Right ventricle myocardium inferior (tissue), 1 donor: ENCODE measurements around the gene AGTRAP. TPM values are rescaled to one million over a fixed set of nuclear protein-coding genes. Genes with fewer than 3 reads are reported as not detected.

ENCODE experiments used
- ATAC-seq: fragments of 200-7000 bp; cut with Tn5 transposase; one replicate; pipeline ENCODE4 v1.9.1; 2020; ENCODE audit warnings: mild to moderate bottlenecking, moderate library complexity
- DNase-seq: peaks from one replicate; pipeline ENCODE4 v3.0.0; 2021; ENCODE audit errors: missing footprints
- intact Hi-C: fragments of 100-400 bp; cut with DNase I; formaldehyde crosslinking; loops from one replicate; pipeline ENCODE4 v1.11.0; 2022
- long read RNA-seq: library from polyadenylated mRNA; unstranded; transcript quantifications from one replicate; pipeline ENCODE4 v2.0.0, GENCODE V29; 2021
- total RNA-seq: library from RNA; stranded (reverse); fragmentation: NEBNext Ultra II Directional; extraction: Animal tissue kit (Norgen Biotek cat#: 25700); gene quantifications from one replicate; pipeline ENCODE4 v1.2.1, GENCODE V29; 2021
- donor health status: DM: no; HTN: yes; CAD: no; lungs with severe emphysema.

The AGTRAP gene, protein sequence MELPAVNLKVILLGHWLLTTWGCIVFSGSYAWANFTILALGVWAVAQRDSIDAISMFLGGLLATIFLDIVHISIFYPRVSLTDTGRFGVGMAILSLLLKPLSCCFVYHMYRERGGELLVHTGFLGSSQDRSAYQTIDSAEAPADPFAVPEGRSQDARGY
- 18.3 TPM for total RNA-seq
- long read RNA-seq, transcript AGTRAP-201 (5 exons, 1,107 nt) = major isoform, 13 of 18 reads
- long read RNA-seq, partial matches to known transcripts = 0 of 18 reads
- long read RNA-seq, other reads (novel, unspliced or antisense) = 3 of 18 reads

DNA sequence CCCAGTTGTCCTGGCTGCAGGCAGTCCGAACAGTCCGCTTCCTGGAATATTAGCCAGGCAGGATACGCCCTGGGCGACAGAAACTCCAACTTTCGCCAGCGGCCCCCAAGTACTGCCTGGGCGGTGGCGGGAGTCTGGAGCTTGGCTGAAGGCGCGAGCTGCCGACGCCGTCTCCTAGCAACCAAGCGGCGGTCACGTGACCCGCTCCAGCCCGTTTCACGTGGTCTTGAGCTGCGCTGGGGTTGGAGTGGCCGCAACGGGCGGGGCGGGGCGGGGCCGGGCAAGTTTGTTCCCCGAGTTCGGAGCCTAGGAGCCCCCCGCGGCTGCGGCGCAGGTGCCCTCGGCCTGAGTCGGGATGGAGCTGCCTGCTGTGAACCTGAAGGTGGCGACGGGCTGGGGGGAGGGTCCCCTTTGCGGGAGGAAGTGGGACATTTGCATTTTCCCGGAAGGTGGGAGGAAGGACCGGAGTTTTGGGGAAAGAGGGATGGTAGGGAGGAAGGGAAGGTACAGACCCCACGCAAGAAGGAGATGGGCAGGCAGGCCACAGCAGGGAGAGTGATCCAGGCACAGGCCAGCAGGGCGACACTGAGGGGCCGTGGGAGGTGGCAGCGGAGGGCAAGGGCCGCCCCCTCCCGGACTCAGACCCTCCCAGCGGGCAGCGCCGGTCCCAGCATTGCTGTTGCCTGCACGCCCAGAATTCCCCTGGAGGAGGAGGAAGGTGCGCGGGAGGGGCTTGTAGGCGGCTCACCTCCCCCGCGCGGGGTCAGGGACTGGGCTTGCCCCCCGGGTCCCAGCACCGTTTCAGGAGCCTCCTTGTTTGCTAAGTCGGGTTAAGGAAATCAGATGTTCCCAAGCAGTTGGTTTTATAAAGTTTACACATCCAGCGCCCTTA is at the start of gene AGTRAP:
Gene AGTRAP, plus strand, starts transcription at position 283 of the 892 bp plus-strand sequence. Its CDS starts 73 bp downstream, at position 356.
- ATAC-seq = peak; percentile 89
- intact Hi-C loops = loop anchor here (2.0 kb wide), 2 partner anchors 55 to 67 kb away; partner anchors contain the start of gene MAD2L2

DNA sequence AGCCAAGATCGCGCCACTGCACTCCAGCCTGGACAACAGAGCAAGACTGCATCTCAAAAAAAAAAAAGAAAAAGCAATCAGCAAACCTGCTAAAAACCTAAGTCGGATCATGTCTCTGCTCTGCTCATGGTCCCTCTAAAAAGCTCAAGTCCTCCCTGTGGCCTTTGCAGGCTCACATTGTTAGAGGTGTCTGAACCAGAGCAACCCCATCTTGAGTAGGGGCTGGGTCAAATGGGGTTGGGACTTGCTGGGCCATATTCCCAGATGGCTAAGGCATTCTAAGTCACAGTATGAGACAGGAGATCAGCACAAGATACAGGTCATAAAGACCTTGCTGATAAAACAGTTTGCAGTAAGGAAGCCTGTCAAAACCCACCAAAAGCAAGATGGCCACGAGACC is 47.4 kb upstream of the AGTRAP start:
- DNase-seq (no peak), ATAC-seq (no peak)
- intact Hi-C loops = no loop called here

More for the DNA sequence above, at the start of gene AGTRAP:
- DNase-seq = peak; percentile 99

DNA sequence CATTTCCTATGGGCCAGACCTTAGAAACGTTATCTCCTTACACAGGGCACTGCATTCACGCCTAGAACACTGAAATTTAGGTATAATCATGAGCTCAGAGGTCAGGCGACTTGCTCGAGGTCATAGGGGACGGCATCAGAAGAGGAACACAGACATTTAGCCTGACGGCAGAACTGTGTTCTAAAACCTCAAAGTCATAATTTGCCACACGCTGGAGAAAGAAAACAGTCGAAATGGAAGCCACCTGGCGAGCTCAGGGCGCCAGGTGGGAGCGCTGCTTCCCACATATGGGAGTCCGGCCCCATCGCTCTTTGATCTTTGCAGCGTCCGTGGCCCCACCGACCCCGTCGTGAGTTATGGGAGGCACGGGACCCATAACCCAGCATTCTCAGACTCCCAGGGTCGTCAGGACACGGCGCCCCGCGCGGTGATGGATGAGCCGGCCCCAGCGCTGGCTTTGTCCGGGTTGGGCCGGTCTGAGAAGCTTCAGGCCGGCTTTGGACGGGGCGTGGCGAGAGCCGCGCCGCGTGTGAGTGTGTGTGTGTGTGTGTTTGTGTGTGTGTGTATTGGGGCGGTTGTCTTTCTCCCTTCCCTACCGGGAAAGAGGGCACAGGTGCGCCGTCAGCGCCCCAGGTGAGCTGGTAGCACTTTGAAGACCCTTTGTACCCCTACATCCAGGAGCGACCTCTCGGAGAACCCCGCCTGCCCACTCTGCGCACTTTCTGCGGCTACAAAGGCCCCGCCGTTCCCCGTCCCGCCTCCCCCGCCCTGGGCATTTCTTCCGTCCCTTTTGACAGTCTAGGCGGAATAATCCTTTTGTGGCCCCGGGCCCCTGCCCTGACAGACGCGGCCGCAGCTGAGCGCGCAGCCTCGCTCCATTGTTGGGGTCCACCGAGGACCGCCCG is 45.3 kb upstream of the AGTRAP start:
- DNase-seq (no peak), ATAC-seq (no peak)
- intact Hi-C loops = no loop called here

DNA sequence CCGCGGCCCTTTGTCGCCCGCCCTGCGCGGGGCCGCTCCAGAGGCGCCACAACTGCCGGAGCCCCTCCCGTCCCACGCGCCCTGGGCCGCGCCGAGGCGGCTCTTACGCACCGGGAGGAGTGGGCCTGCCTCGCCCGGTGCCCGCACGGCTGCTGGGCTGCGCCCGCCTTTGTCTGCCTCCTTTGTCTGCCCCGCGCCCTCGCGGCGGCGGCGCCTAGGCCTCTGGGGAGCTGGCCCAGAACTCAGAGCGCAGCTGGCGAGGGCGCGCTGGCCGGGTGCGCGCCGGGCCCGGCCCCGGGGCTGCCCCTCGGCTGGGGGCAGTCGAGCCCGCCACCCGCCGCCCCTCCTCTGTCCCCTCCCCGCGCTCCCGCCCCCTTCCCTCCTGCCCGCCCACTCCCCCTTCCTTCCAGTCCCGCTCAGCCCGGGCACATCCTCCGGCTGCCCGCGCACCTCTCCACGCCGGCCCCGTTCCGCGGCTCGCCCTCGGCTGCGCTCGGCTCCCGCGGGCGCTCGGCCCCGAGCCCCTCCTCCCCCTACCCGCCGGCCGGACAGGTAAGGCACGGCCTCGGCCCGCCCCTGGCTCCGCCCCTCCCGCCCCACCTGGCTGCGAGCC is 44.5 kb upstream of the AGTRAP start, which contains the start of gene DRAXIN:
Gene DRAXIN, plus strand, starts transcription at position 409 of the 613 bp plus-strand sequence. CDS start 14,549 bp downstream, outside the sequence.
- ATAC-seq (no peak), DNase-seq (no peak)
- intact Hi-C loops = no loop called here

DNA sequence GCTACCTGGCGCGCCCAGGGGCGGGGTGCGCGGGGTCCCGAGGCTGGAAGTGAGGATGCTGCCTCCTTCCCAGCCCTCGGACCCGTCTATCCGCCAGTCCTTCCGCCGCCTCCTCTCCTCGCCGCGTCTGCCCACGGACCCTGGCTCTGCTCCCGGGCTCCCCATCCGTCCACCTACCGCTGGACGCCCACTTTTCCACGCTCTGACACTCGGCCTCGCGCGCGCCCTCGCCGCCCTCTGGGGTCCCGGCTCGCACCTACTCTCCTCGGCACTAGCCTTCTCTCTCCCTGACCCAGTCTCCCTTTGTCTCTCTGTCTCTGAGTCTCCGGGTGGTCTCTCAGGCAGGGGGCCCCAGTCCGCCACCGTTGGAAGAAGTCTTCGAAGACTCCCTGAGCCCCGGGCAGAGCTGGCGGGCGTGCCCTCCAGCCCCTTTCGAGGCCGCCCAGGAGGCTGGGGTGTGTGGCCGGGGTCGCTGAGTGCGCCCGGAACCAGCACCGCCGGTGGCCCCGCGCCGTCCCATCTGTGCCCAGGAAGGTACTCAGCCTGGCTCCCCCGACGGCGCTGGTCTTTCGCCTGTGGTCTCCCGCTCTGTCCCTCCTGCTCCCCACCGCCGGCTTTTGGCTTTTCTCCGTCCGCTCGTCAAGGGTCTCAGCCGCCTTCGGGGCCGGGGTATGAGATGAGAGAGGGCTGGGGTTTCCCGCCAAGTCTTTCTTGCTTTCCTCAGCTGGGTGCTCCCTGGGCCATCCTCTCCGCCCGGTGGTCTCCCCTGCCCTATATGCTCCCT is 43.8 kb upstream of the AGTRAP start:
- DNase-seq (no peak), ATAC-seq (no peak)
- intact Hi-C loops = no loop called here

DNA sequence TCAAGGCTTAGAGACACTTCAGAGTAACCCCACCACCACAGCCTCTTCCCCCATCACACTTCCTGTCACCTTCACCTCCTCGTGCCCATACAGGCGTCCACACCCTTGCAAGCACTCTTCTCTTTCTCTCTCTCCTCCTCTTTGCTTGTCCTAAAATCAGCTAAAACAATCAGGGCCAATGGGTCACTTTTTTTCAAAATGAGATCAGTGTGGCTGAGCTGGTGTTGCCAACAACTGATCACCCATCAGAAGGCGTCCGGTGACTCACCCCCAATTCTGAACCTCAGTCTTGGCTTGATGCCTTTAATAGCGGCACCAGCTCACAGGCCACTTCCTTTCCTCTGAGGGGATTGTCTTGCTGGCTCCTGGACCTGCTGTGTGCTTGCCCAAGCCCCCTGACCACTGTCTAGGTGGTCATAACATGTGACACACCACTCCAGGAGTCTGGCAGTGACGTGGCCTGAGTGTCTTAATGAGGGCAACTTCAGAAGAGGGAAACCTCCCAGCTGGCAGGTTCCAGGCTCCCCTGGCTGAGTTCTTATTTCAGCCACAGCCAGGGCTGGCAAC is 42.8 kb upstream of the AGTRAP start:
- intact Hi-C loops = no loop called here
- DNase-seq (no peak), ATAC-seq (no peak)

DNA sequence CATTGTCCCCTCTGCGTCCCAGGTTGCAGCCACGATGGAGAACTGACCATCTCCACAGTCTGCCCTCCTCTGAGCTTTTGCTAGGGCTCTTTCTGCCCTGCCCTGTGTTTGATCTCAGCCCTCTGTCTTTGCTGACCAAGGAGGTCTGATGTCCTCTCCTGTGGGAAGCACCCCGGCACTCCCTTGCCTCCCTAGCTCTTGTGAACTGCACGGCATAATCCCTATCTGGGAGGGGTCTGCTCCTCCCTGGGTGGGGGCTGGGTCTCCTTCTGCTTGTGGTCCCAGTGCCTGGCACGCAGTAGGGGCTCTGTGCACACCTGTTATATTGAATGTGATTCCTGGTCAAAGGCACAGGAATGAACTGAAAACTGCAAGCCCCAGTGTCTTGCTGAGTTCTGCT is 42.0 kb upstream of the AGTRAP start:
- ATAC-seq (no peak), DNase-seq (no peak)
- intact Hi-C loops = no loop called here

DNA sequence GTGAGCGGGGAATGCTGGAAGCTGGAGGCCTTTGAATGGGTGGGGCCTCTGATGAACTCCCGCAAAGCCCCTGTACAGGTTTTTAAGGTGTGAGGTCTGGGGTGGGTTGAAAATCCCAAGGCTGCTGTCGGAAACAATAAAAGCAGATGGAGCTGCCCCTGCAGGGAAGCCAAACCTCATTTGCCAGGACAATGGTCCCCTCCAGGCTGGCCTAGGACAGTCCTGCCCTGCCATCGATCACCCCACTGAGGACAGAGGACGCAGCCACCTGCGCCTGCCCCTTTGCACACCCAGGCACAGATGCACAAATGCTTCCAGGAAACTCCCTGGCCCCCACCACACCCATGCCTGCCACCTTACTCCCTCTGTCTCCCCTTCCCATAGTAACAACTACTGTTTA is 40.1 kb upstream of the AGTRAP start:
- ATAC-seq (no peak), DNase-seq (no peak)
- intact Hi-C loops = no loop called here

DNA sequence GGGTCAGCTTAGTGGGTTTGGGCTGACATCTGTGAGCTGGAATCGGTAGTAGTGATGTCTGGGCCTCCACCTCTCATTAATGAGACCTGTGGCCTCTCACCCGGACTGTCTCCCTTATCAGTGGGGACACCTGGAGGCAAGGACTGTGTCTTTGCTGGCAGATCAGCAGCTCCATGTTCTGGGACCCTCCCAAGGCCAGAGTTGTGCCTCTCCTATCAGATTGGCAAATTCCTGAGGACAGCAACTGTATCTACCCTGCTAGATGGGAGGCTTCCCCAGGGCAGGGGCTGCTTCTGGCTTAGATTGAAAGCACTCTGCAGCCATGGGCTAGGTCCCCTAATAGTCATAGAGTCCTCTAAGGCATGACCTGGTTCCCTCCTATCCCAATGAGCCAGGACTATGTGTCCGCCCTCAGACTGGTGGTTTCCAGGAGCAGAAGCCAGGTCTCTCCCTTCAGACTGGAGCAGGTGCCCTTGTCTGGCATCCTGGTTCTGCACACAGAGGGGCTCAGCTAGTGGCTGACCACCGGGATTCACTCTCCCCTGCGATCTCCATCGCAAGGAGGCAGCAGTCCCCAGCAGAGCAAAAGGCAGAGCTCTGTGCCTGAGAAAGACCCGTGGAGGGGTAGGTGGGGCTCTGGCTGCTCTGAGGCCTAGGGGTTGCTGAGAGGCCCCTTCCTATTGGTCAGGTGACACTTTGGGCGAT is 38.6 kb upstream of the AGTRAP start:
- DNase-seq (peak; percentile 18), ATAC-seq (no peak)
- intact Hi-C loops = no loop called here

DNA sequence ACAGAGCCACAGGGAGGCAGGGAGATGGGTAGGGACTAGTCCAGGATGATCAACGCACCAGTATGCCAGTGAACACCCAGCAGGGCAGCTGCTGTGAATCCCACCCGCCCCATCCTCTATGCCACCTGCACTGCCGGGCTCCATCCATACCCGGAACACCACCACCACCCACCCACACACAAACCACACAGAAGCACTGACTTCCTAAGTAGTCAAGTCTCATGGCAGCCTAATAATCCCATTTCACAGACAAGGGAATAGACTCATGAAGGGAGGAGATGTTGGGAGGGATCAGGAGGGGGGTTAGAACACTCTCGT is 38.1 kb upstream of the AGTRAP start:
- intact Hi-C loops = no loop called here
- DNase-seq (peak; percentile 21), ATAC-seq (no peak)

DNA sequence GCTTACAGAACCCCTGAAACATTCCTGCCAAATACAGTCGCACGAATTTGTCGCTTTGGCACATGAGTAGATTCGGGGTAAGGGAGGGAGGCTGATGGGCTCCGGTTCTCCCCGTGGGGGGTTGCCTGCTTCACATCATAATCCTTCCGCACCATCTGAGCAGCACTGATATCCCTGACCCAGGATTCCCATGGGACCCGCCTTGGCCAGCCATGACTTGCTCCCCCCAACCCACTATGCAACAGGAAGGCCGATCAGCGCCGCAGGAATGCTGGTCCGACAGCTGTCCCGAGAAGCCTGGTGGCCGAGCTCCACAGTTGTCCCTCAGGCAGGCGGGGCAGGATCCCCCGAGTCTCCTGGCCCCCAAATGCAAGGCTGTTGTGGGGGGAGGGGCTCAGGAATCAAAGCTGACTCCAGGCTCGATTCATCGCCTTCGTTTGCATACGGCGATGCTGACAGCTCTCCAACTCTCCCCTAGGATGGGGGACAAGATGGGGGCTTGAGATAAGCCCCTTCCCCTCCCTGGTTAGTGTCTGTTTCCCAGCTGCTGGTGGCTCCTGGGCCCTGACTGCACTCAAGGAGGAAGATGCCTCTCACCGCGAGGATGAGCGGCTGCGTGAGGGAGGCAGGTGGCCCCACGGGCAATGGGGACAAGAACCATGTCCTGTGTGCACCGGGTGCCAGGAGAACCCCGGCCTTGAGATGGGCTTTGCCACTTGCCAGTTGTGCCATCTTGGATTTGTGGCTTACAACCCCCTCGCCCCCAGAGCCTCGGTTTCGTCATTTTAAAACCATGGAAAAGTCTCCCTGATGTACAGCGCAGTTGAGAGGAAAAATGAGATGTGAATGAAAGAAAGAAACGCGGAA is 35.1 kb upstream of the AGTRAP start:
- DNase-seq = peak; percentile 65
- ATAC-seq = no peak

DNA sequence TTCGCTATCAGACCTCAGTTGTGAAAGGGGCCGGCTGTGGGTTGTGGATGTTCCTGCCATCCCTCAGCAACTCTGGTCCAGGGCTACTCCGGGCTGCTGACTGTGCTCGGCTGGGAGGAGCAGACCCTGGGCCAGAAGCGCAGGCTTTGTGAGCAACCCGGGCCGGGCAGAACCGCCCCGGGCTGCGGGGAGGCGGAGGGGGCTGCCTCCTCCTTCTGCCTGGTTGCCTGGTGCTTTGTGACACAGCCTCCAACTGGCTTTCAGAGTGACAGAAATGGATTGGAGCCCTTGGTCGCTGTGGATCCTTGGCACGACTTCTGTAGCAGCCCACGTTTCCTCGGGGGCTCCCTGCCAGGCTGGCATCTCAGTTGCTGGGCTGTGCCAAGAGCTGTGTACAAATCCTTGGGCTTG is 34.4 kb upstream of the AGTRAP start:
- ATAC-seq (no peak), DNase-seq (peak; percentile 43)
- intact Hi-C loops = no loop called here

More for the DNA sequence above, 35.1 kb upstream of the AGTRAP start:
- intact Hi-C loops = no loop called here

DNA sequence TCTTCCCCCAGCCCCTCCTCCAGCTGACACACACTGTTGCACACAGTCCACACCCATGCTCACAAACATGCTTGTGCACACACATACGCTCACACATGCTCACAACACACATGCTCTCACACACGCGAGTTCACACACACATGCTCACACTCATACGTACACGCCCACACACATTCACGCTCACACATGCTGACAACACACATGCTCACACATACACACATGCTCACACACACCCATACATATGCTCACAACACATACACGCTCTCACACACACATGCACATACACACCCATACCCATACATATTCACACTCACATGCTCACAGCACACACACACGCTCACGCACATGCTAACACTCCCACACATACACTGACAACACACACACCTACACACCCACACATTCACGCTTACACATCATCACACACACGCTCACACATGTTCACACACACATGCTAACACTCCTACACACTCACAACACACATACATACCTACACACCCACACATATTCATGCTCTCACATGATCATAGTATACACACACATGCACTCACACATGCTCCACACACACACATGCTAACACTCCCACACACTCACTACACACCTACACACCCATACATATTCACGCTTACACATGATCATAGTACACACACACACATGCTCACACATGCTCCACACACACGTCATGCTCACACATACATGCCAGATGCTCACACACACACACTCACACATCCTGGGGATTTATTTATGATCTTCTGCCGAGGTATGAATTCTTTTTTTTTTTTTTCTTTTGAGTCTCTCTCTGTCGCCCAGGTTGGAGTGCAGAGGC is 33.7 kb upstream of the AGTRAP start:
- ATAC-seq (no peak), DNase-seq (peak; percentile 43)
- intact Hi-C loops = no loop called here

DNA sequence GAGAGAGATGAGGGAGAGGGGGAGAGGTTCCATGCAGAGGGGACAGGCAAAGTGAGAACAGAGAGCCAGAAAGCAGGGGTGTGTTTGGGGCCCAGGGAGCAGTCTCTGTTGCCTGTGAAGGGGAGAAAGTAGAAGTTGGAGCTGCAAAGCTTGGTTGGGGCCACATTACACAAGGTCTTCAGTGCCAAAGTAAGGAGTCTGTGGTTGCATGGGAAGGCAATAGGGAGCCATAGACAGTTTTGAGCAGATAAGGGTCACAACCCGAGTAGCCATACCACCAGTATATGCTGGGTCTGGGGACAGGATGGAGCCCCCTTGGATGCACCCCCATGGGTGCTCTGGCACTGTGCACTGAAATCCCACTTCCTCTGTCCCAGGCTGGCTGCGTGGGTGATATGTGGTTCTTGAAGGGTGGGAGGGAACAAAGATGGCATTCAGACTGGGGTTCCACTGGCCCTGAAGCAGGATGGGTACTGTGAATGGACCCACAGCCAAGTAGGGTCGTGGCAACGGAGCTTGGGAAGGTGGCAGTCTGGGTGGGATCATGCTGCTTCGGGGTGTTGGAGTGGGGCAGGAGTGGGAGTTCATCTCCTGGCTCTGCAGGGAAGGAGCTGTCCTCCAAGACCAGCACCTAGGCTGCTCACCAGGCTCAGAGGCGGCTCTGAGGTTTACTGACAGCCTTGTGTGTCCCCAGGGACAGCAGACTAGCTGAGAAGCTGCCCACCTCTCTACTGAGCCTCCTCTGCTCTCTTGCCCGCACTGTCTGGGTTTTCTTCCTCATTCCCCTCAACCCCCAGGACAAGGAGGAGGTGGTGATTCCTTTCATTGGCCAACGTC is 32.4 kb upstream of the AGTRAP start:
- intact Hi-C loops = no loop called here
- no peak for ATAC-seq
- peak; percentile 16 for DNase-seq

DNA sequence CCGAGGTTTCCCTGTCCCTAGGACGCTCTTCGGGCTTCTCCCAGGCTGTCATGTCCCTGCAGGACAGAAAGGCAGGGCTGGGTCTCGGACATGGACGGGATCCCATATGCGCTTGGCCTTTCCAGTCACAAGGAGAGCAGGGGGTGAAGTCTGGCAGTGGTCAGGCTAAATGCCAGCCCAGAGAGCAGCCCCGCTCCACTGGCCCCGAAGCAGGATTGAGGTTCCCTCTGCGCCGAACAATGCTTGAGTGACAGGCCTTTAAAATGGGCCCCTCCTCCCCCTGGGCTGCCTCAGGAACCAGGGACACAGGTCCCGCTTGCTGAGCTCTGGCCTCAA is 31.8 kb upstream of the AGTRAP start:
- DNase-seq = peak; percentile 9
- no peak for ATAC-seq
- intact Hi-C loops = no loop called here
